ENCODE measurements around the gene FYCO1.

GRCh38 chr3:45874677-45875346 is 120.8 kb downstream of the FYCO1 start:
- TF ChIP-seq TAF1 (IDR thresholded peaks at IDR 0.05; ENCODE audit: borderline replicate concordance, low read depth, low read length) (no peak), POLR2A (IDR thresholded peaks at IDR 0.05; ENCODE audit: low read depth, low read length) (no peak), POLR2AphosphoS5 (IDR thresholded peaks at IDR 0.05; ENCODE audit: low read depth, low read length) (no peak)

All from GM12892 (cell line).